ENCODE data around the gene SP7. TPM values are rescaled to one million over a fixed set of nuclear protein-coding genes. Genes with fewer than 3 reads are reported as not detected.

Gene SP7
- total and polyA plus RNA-seq, 10 of the 15 experiments (the other 5 are each of a cell fraction or from before 2014, with no cell fraction given), result 0.05 to 0.11 TPM; not detected in 8

- FAIRE-seq (peak; percentile 84), ATAC-seq (peak; percentile 95), DNase-seq (ENCODE audit: low read depth, low spot score) (peak; percentile 73)
- 4% methylated on average over 41 of the region's 42 CpGs for WGBS (ENCODE audit: insufficient coverage, insufficient replicate concordance, low lambda C conversion rate, missing lambda C conversion rate)
- SMC1A ChIA-PET (ENCODE audit: uncharacterized antibody, unreplicated experiment), result interaction anchor here (0.6 to 2.9 kb wide), 17 partner anchors 9 to 196 kb away, joined by 3 to 27 read pairs (median 5); partner anchors contain the start of genes AAAS, CSAD, ESPL1 and ZNF740
- in situ Hi-C loops (cut with MboI), result no loop called here
- CTCF ChIA-PET, result interaction anchor here (0.6 to 12.9 kb wide), 21 partner anchors 9 to 229 kb away, joined by 3 to 315 read pairs (median 4); partner anchors contain the start of genes AAAS, ESPL1 and ITGB7
- Histone ChIP-seq H3K4me3 (peak within 1 kb of the TSS; percentile 82), H3K4me1 (ENCODE audit: control insufficient read depth, insufficient read depth, low read length) (peaks cover 21% of the 10 kb centered on the region), H2AFZ (ENCODE audit: control insufficient read depth, low read depth, low read length) (peak within 1 kb of the TSS; percentile 98), H3K27ac (ENCODE audit: control insufficient read depth, insufficient read depth) (peak within 1 kb of the TSS; percentile 75), H3K27me3 (replicated peaks in 1 of 2; ENCODE audit: control insufficient read depth in 2 of 2, insufficient read depth in 2 of 2, low read length in 1 of 2) (no peaks in the 10 kb centered on the region), H3K36me3 (ENCODE audit: control insufficient read depth in 2 of 2, insufficient read depth in 2 of 2, low read length in 1 of 2) (peaks cover 7 to 17% of the 10 kb centered on the region in 2 experiments; a peak in 3 of 4 replicates), H3K79me2 (ENCODE audit: control insufficient read depth, insufficient read depth, low read length) (peaks cover 24% of the 10 kb centered on the region), H3K4me2 (ENCODE audit: control insufficient read depth, insufficient read depth) (peak within 1 kb of the TSS; percentile 81), H4K20me1 (ENCODE audit: control insufficient read depth, insufficient read depth) (no peaks in the 10 kb centered on the region; the same call in 1 of the 2 replicates), H3K9me3 (replicated peaks; ENCODE audit: control insufficient read depth, insufficient read depth, low read length) (no peaks in the 10 kb centered on the region), H3K9ac (ENCODE audit: control insufficient read depth, insufficient read depth, low read length) (peak within 1 kb of the TSS; percentile 87)
- BruUV-seq (replicated peaks), result no TSS peak
- intact Hi-C loops (cut with micrococcal nuclease; ENCODE audit: unreplicated experiment), result loop anchor here (1.0 kb wide), 1 partner anchor 26 kb away; the partner anchor contains the start of gene AAAS
- RAD21 ChIA-PET (ENCODE audit: unreplicated experiment), result interaction anchor here (0.7 to 3.8 kb wide), 19 partner anchors 12 to 192 kb away, joined by 3 to 29 read pairs (median 3); partner anchors contain the start of genes AAAS, ESPL1 and SOAT2
- POLR2A ChIA-PET, result interaction anchor here (0.7 to 2.3 kb wide), 15 partner anchors 9 to 138 kb away, joined by 3 to 24 read pairs (median 4); partner anchors contain the start of genes AAAS, CSAD, ESPL1 and ZNF740
- TF ChIP-seq TARDBP (IDR thresholded peaks at IDR 0.05; ENCODE audit: borderline replicate concordance) (no peak), BMI1 (IDR thresholded peaks at IDR 0.05; ENCODE audit: borderline replicate concordance) (peak; percentile 90), CEBPB (IDR thresholded peaks at IDR 0.05; ENCODE audit: borderline replicate concordance in 1 of 2, low read depth in 2 of 2, low read length in 2 of 2) (no peak), SIX5 (IDR thresholded peaks at IDR 0.05; ENCODE audit: low read depth, low read length, severe bottlenecking) (peak; percentile 58), NRF1 (conservative IDR thresholded peaks at IDR 0.05; ENCODE audit: low read depth, low read length) (0 out of 2 replicates have a peak, but pooled peaks have one; percentile 1), KDM1A (IDR thresholded peaks at IDR 0.05; ENCODE audit: borderline replicate concordance) (no peak), MTA3 (IDR thresholded peaks at IDR 0.05; ENCODE audit: borderline replicate concordance, low read length) (no peak), SMARCA5 (IDR thresholded peaks at IDR 0.05) (no peak), ZNF384 (IDR thresholded peaks at IDR 0.05; ENCODE audit: borderline replicate concordance, low read depth, low read length) (no peak), EGR1 (IDR thresholded peaks at IDR 0.05; ENCODE audit: borderline replicate concordance in 1 of 2, low read depth in 2 of 2, low read length in 2 of 2) (peak in 1 of 2 experiments; percentile 78; a peak in 2 of 3 replicates), CHD1 (IDR thresholded peaks at IDR 0.05; ENCODE audit: low read depth, low read length) (no peak), CHD2 (IDR thresholded peaks at IDR 0.05; ENCODE audit: borderline replicate concordance, low read depth, low read length) (0 out of 2 replicates have a peak, but pooled peaks have one; percentile 33), NFYB (IDR thresholded peaks at IDR 0.05; ENCODE audit: insufficient read depth, low read depth, low read length) (no peak), KAT2A (conservative IDR thresholded peaks at IDR 0.05; ENCODE audit: control insufficient read depth, low read depth, low read length) (no peak), NBN (IDR thresholded peaks at IDR 0.05) (peak; percentile 79), RAD51 (IDR thresholded peaks at IDR 0.05) (no peak), ZNF217 (IDR thresholded peaks at IDR 0.05) (no peak)
- TF ChIP-seq, protein P1, sequence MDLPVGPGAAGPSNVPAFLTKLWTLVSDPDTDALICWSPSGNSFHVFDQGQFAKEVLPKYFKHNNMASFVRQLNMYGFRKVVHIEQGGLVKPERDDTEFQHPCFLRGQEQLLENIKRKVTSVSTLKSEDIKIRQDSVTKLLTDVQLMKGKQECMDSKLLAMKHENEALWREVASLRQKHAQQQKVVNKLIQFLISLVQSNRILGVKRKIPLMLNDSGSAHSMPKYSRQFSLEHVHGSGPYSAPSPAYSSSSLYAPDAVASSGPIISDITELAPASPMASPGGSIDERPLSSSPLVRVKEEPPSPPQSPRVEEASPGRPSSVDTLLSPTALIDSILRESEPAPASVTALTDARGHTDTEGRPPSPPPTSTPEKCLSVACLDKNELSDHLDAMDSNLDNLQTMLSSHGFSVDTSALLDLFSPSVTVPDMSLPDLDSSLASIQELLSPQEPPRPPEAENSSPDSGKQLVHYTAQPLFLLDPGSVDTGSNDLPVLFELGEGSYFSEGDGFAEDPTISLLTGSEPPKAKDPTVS (IDR thresholded peaks at IDR 0.05; ENCODE audit: low read depth, low read length), result no peak
- TF ChIP-seq, protein P2, sequence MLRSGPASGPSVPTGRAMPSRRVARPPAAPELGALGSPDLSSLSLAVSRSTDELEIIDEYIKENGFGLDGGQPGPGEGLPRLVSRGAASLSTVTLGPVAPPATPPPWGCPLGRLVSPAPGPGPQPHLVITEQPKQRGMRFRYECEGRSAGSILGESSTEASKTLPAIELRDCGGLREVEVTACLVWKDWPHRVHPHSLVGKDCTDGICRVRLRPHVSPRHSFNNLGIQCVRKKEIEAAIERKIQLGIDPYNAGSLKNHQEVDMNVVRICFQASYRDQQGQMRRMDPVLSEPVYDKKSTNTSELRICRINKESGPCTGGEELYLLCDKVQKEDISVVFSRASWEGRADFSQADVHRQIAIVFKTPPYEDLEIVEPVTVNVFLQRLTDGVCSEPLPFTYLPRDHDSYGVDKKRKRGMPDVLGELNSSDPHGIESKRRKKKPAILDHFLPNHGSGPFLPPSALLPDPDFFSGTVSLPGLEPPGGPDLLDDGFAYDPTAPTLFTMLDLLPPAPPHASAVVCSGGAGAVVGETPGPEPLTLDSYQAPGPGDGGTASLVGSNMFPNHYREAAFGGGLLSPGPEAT (IDR thresholded peaks at IDR 0.05; ENCODE audit: low read depth), result peak; percentile 85
Observed at GRCh38 chr12:53295070-53295890, 40.9 kb downstream of the SP7 start, which contains the start of gene PFDN5. PFDN5 (plus strand) TSS chr12:53295542; CDS start chr12:53295568, 26 bp downstream.
